WTC11 (cell line): Measurements from ENCODE around the gene MAP3K6. TPM values are rescaled to one million over a fixed set of nuclear protein-coding genes. Genes with fewer than 3 reads are reported as not detected.
A peak's percentile ranks its signal among the peaks of the same experiment; 100 is the strongest.

Source experiments
- ATAC-seq: fragments of 200-7000 bp; cut with Tn5 transposase; 2 replicates; pipeline ENCODE4 v1.10.0; 2021; ENCODE audit warnings: mild to moderate bottlenecking, moderate library complexity
- CTCF ChIA-PET: fragments of 300-600 bp; sonication (Branson Sonifier 250); formaldehyde crosslinking; loops from one replicate; lab custom pipeline; 2021; ENCODE audit warnings: antibody characterized with exemption; lab: Charles Lee
- POLR2A ChIA-PET: fragments of 350-600 bp; sonication (Branson Sonifier 250); formaldehyde crosslinking; loops from one replicate; lab custom pipeline; 2021; ENCODE audit warnings: antibody characterized with exemption; lab: Charles Lee
- DNase-seq: peaks from one replicate; pipeline ENCODE4 v3.0.0; 2021; ENCODE audit warnings: low spot score
- H3K27ac Mint-ChIP-seq: 2 replicates; pipeline ENCODE4 v1.8.0; 2021; ENCODE audit warnings: mixed read lengths
- H3K27me3 Mint-ChIP-seq: 2 replicates; pipeline ENCODE4 v1.8.0; 2021; ENCODE audit warnings: low read depth, mild to moderate bottlenecking, moderate library complexity, mixed read lengths
- H3K36me3 Mint-ChIP-seq: 2 replicates; pipeline ENCODE4 v1.8.0; 2021; ENCODE audit warnings: mixed read lengths
- H3K4me1 Mint-ChIP-seq: 2 replicates; pipeline ENCODE4 v1.8.0; 2022; ENCODE audit warnings: mixed read lengths
- H3K4me3 Mint-ChIP-seq: 2 replicates; pipeline ENCODE4 v1.8.0; 2021; ENCODE audit warnings: mild to moderate bottlenecking, moderate library complexity, mixed read lengths
- H3K9me3 Mint-ChIP-seq: 2 replicates; pipeline ENCODE4 v1.8.0; 2021; ENCODE audit warnings: mixed read lengths
- CBFB ChIP-seq: sonication (generic); formaldehyde crosslinking; IDR thresholded peaks from 2 replicates; pipeline ENCODE4 v1.8.1; 2022; ENCODE audit warnings: mild to moderate bottlenecking, low read depth, missing genetic modification reagents
- CREM ChIP-seq: sonication (generic); formaldehyde crosslinking; IDR thresholded peaks from 2 replicates; pipeline ENCODE4 v1.8.1; 2022; ENCODE audit warnings: mild to moderate bottlenecking, missing genetic modification reagents, moderate library complexity
- JUN ChIP-seq: sonication (generic); formaldehyde crosslinking; IDR thresholded peaks from 2 replicates; pipeline ENCODE4 v1.8.0; 2023; ENCODE audit warnings: mild to moderate bottlenecking, missing genetic modification reagents
- MXD4 ChIP-seq: fragments of 250-450 bp; sonication (Bioruptor Pico); IDR thresholded peaks from 2 replicates; pipeline ENCODE4 v1.8.0; 2021; ENCODE audit warnings: mild to moderate bottlenecking, moderate library complexity, borderline replicate concordance
- NFE2L1 ChIP-seq: sonication (generic); formaldehyde crosslinking; IDR thresholded peaks from 2 replicates; pipeline ENCODE4 v1.8.1; 2023; ENCODE audit warnings: missing genetic modification reagents
- SP1 ChIP-seq: sonication (generic); formaldehyde crosslinking; conservative IDR thresholded peaks from 2 replicates; pipeline ENCODE4 v1.8.1; 2022; ENCODE audit warnings: missing genetic modification reagents
- ZBTB21 ChIP-seq: sonication (generic); formaldehyde crosslinking; IDR thresholded peaks from 2 replicates; pipeline ENCODE4 v1.8.1; 2023; ENCODE audit warnings: mild to moderate bottlenecking, missing genetic modification reagents, borderline replicate concordance
- ZNF121 ChIP-seq: sonication (generic); formaldehyde crosslinking; IDR thresholded peaks from 2 replicates; pipeline ENCODE4 v1.8.0; 2023; ENCODE audit warnings: missing genetic modification reagents
- ZNF219 ChIP-seq: sonication (generic); formaldehyde crosslinking; IDR thresholded peaks from 2 replicates; pipeline ENCODE4 v1.8.0; 2023; ENCODE audit warnings: missing genetic modification reagents, mild to moderate bottlenecking, borderline replicate concordance
- ZNF671 ChIP-seq: fragments of 250-450 bp; sonication (Bioruptor Pico); IDR thresholded peaks from 2 replicates; pipeline ENCODE4 v1.8.0; 2021; ENCODE audit warnings: mild to moderate bottlenecking
- total RNA-seq: library from RNA; stranded (reverse); gene quantifications from 3 replicates; pipeline ENCODE4 v1.2.3, GENCODE V29; 2021
- TF ChIP-seq, protein P1 (sequence below): sonication (generic); formaldehyde crosslinking; IDR thresholded peaks from 2 replicates; pipeline ENCODE4 v1.8.1; 2023; ENCODE audit warnings: mild to moderate bottlenecking, missing genetic modification reagents, moderate library complexity
- TF ChIP-seq, protein P2 (sequence below): fragments of 250-450 bp; sonication (Bioruptor Pico); IDR thresholded peaks from 2 replicates; pipeline ENCODE4 v1.9.0; 2021; ENCODE audit warnings: mild to moderate bottlenecking
- TF ChIP-seq, protein P3 (sequence below): sonication (generic); formaldehyde crosslinking; IDR thresholded peaks from 2 replicates; pipeline ENCODE4 v1.8.0; 2023; ENCODE audit warnings: missing genetic modification reagents
- TF ChIP-seq, protein P4 (sequence below): fragments of 250-450 bp; sonication (Bioruptor Pico); IDR thresholded peaks from 2 replicates; pipeline ENCODE4 v1.8.0; 2021; ENCODE audit warnings: mild to moderate bottlenecking
- TF ChIP-seq, protein P5 (sequence below): sonication (generic); formaldehyde crosslinking; IDR thresholded peaks from 2 replicates; pipeline ENCODE4 v1.8.0; 2022; ENCODE audit warnings: mild to moderate bottlenecking, missing genetic modification reagents
- TF ChIP-seq, protein P6 (sequence below): sonication (generic); formaldehyde crosslinking; IDR thresholded peaks from 2 replicates; pipeline ENCODE4 v1.8.1; 2023; ENCODE audit warnings: mild to moderate bottlenecking, missing genetic modification reagents
- TF ChIP-seq, protein P7 (sequence below): sonication (generic); formaldehyde crosslinking; IDR thresholded peaks from 2 replicates; pipeline ENCODE4 v1.8.1; 2023; ENCODE audit warnings: mild to moderate bottlenecking, missing genetic modification reagents, borderline replicate concordance

The MAP3K6 gene
- total RNA-seq, 1 experiment from 2014 or later: 15.0 TPM

DNA sequence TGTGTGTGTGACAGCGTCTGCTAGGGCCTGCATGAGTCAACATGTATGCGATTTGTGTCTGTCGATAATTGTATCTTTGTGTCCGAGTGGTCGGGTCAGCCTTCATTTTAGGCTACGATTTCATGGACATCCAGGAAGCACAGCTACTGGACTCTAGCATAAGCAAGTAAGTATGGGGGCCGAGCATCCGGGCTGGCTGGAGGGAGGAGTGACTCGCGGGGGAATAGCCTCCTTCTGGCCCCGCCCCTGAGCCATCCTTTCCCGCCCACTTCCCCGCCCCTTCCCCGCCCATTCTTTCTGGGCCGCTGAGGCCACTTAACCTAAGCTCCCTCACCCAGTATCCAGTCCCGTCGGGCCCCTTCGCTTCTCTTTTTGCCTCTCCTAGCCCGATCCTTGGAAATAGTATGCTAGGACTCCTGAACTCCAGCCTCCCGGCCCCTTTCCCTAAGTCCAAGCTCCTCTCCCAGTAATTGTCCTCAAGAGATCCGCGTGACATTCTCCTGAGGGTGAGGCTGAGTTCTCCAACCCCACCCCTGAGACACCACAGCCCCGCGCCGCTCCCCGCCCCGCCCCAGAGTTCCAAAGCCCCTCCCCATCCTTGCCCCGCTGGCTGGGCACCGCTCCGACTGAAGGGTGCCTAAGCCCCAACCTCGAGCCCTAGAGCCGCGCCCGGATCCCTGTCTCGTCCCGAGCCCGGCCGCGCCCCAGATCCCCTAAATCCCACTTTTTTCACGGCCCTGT, 1.2 kb downstream of the MAP3K6 start:
- no peaks in the 10 kb centered on the region for H3K9me3 Mint-ChIP-seq

More for the DNA sequence above, 1.2 kb downstream of the MAP3K6 start:
- H3K27ac Mint-ChIP-seq: peak overlapping the region; percentile 97
- peaks cover 33% of the 10 kb centered on the region for H3K27me3 Mint-ChIP-seq
- CTCF ChIA-PET: interaction anchor here (0.6 to 8.7 kb wide), 41 partner anchors 11 to 688 kb away, joined by 3 to 258 read pairs (median 5); partner anchors contain the start of genes CD164L2, IFI6, SLC9A1 and SYTL1
- TF ChIP-seq ZNF121 (CRISPR knock-in tag) (no peak), SP1 (CRISPR knock-in tag) (0 out of 2 replicates have a peak, but pooled peaks have one; percentile 28), MXD4 (no peak), ZNF671 (no peak), NFE2L1 (0 out of 2 replicates have a peak, but pooled peaks have one; percentile 10), ZBTB21 (CRISPR knock-in tag) (no peak), ZNF219 (no peak), CREM (CRISPR knock-in tag) (no peak), CBFB (CRISPR knock-in tag) (no peak), JUN (CRISPR knock-in tag) (no peak)
- TF ChIP-seq, protein P1, sequence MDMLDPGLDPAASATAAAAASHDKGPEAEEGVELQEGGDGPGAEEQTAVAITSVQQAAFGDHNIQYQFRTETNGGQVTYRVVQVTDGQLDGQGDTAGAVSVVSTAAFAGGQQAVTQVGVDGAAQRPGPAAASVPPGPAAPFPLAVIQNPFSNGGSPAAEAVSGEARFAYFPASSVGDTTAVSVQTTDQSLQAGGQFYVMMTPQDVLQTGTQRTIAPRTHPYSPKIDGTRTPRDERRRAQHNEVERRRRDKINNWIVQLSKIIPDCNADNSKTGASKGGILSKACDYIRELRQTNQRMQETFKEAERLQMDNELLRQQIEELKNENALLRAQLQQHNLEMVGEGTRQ (CRISPR knock-in tag): no peak
- TF ChIP-seq, protein P2, sequence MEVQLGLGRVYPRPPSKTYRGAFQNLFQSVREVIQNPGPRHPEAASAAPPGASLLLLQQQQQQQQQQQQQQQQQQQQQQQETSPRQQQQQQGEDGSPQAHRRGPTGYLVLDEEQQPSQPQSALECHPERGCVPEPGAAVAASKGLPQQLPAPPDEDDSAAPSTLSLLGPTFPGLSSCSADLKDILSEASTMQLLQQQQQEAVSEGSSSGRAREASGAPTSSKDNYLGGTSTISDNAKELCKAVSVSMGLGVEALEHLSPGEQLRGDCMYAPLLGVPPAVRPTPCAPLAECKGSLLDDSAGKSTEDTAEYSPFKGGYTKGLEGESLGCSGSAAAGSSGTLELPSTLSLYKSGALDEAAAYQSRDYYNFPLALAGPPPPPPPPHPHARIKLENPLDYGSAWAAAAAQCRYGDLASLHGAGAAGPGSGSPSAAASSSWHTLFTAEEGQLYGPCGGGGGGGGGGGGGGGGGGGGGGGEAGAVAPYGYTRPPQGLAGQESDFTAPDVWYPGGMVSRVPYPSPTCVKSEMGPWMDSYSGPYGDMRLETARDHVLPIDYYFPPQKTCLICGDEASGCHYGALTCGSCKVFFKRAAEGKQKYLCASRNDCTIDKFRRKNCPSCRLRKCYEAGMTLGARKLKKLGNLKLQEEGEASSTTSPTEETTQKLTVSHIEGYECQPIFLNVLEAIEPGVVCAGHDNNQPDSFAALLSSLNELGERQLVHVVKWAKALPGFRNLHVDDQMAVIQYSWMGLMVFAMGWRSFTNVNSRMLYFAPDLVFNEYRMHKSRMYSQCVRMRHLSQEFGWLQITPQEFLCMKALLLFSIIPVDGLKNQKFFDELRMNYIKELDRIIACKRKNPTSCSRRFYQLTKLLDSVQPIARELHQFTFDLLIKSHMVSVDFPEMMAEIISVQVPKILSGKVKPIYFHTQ (CRISPR knock-in tag): no peak
- TF ChIP-seq, protein P3, sequence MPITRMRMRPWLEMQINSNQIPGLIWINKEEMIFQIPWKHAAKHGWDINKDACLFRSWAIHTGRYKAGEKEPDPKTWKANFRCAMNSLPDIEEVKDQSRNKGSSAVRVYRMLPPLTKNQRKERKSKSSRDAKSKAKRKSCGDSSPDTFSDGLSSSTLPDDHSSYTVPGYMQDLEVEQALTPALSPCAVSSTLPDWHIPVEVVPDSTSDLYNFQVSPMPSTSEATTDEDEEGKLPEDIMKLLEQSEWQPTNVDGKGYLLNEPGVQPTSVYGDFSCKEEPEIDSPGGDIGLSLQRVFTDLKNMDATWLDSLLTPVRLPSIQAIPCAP (CRISPR knock-in tag): no peak
- TF ChIP-seq, protein P4, sequence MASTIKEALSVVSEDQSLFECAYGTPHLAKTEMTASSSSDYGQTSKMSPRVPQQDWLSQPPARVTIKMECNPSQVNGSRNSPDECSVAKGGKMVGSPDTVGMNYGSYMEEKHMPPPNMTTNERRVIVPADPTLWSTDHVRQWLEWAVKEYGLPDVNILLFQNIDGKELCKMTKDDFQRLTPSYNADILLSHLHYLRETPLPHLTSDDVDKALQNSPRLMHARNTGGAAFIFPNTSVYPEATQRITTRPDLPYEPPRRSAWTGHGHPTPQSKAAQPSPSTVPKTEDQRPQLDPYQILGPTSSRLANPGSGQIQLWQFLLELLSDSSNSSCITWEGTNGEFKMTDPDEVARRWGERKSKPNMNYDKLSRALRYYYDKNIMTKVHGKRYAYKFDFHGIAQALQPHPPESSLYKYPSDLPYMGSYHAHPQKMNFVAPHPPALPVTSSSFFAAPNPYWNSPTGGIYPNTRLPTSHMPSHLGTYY (CRISPR knock-in tag): no peak
- TF ChIP-seq, protein P5, sequence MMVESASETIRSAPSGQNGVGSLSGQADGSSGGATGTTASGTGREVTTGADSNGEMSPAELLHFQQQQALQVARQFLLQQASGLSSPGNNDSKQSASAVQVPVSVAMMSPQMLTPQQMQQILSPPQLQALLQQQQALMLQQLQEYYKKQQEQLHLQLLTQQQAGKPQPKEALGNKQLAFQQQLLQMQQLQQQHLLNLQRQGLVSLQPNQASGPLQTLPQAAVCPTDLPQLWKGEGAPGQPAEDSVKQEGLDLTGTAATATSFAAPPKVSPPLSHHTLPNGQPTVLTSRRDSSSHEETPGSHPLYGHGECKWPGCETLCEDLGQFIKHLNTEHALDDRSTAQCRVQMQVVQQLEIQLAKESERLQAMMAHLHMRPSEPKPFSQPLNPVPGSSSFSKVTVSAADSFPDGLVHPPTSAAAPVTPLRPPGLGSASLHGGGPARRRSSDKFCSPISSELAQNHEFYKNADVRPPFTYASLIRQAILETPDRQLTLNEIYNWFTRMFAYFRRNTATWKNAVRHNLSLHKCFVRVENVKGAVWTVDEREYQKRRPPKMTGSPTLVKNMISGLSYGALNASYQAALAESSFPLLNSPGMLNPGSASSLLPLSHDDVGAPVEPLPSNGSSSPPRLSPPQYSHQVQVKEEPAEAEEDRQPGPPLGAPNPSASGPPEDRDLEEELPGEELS (CRISPR knock-in tag): no peak
- TF ChIP-seq, protein P6, sequence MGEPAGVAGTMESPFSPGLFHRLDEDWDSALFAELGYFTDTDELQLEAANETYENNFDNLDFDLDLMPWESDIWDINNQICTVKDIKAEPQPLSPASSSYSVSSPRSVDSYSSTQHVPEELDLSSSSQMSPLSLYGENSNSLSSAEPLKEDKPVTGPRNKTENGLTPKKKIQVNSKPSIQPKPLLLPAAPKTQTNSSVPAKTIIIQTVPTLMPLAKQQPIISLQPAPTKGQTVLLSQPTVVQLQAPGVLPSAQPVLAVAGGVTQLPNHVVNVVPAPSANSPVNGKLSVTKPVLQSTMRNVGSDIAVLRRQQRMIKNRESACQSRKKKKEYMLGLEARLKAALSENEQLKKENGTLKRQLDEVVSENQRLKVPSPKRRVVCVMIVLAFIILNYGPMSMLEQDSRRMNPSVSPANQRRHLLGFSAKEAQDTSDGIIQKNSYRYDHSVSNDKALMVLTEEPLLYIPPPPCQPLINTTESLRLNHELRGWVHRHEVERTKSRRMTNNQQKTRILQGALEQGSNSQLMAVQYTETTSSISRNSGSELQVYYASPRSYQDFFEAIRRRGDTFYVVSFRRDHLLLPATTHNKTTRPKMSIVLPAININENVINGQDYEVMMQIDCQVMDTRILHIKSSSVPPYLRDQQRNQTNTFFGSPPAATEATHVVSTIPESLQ: no peak
- TF ChIP-seq, protein P7, sequence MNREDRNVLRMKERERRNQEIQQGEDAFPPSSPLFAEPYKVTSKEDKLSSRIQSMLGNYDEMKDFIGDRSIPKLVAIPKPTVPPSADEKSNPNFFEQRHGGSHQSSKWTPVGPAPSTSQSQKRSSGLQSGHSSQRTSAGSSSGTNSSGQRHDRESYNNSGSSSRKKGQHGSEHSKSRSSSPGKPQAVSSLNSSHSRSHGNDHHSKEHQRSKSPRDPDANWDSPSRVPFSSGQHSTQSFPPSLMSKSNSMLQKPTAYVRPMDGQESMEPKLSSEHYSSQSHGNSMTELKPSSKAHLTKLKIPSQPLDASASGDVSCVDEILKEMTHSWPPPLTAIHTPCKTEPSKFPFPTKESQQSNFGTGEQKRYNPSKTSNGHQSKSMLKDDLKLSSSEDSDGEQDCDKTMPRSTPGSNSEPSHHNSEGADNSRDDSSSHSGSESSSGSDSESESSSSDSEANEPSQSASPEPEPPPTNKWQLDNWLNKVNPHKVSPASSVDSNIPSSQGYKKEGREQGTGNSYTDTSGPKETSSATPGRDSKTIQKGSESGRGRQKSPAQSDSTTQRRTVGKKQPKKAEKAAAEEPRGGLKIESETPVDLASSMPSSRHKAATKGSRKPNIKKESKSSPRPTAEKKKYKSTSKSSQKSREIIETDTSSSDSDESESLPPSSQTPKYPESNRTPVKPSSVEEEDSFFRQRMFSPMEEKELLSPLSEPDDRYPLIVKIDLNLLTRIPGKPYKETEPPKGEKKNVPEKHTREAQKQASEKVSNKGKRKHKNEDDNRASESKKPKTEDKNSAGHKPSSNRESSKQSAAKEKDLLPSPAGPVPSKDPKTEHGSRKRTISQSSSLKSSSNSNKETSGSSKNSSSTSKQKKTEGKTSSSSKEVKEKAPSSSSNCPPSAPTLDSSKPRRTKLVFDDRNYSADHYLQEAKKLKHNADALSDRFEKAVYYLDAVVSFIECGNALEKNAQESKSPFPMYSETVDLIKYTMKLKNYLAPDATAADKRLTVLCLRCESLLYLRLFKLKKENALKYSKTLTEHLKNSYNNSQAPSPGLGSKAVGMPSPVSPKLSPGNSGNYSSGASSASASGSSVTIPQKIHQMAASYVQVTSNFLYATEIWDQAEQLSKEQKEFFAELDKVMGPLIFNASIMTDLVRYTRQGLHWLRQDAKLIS (CRISPR knock-in tag): no peak
- H3K36me3 Mint-ChIP-seq: no peaks in the 10 kb centered on the region
- POLR2A ChIA-PET: interaction anchor here (0.5 to 4.1 kb wide), 17 partner anchors 8 to 428 kb away, joined by 3 to 29 read pairs (median 4); partner anchors contain the start of genes CD164L2, SYTL1 and WASF2
- DNase-seq (peak; percentile 86), ATAC-seq (peak; percentile 53)
- peak overlapping the region; percentile 84 for H3K4me3 Mint-ChIP-seq
- peaks cover 25% of the 10 kb centered on the region for H3K4me1 Mint-ChIP-seq
